HEK293 (cell line): ENCODE data around the gene CALHM1.

Experiments
- REPIN1 ChIP-seq: fragments of 450-650 bp; formaldehyde crosslinking; IDR thresholded peaks from 2 replicates; pipeline ENCODE4 v1.5.1; 2017; ENCODE audit warnings: missing biosample characterization, missing genetic modification characterization, low read depth
- ZFHX2 ChIP-seq: fragments of 450-650 bp; formaldehyde crosslinking; conservative IDR thresholded peaks from 2 replicates; pipeline ENCODE4 v1.5.1; 2016; ENCODE audit warnings: missing biosample characterization, missing genetic modification characterization
- ZNF10 ChIP-seq: fragments of 450-650 bp; formaldehyde crosslinking; IDR thresholded peaks from 2 replicates; pipeline ENCODE4 v1.5.1; 2017; ENCODE audit warnings: missing biosample characterization, missing genetic modification characterization
- ZNF121 ChIP-seq: fragments of 450-650 bp; formaldehyde crosslinking; IDR thresholded peaks from 2 replicates; pipeline ENCODE4 v1.5.1; 2016; ENCODE audit warnings: missing biosample characterization, missing genetic modification characterization
- ZNF561 ChIP-seq: fragments of 450-650 bp; IDR thresholded peaks from 2 replicates; pipeline ENCODE4 v1.5.1; 2018; ENCODE audit warnings: missing biosample characterization, missing genetic modification characterization, borderline replicate concordance
- TF ChIP-seq, protein P1 (sequence below): fragments of 450-650 bp; formaldehyde crosslinking; IDR thresholded peaks from 2 replicates; pipeline ENCODE4 v1.5.1; 2016; ENCODE audit warnings: missing biosample characterization, missing genetic modification characterization
- TF ChIP-seq, protein P2 (sequence below): fragments of 450-650 bp; formaldehyde crosslinking; IDR thresholded peaks from 2 replicates; pipeline ENCODE4 v1.5.1; 2017; ENCODE audit warnings: missing biosample characterization, missing genetic modification characterization
- TF ChIP-seq, protein P3 (sequence below): fragments of 450-650 bp; formaldehyde crosslinking; IDR thresholded peaks from 2 replicates; pipeline ENCODE4 v1.5.1; 2016; ENCODE audit warnings: missing biosample characterization, missing genetic modification characterization, low read depth
- TF ChIP-seq, protein P4 (sequence below): fragments of 450-650 bp; formaldehyde crosslinking; IDR thresholded peaks from 2 replicates; pipeline ENCODE4 v1.5.1; 2017; ENCODE audit warnings: missing biosample characterization, missing genetic modification characterization
- TF ChIP-seq, protein P5 (sequence below): fragments of 450-650 bp; formaldehyde crosslinking; IDR thresholded peaks from 2 replicates; pipeline ENCODE4 v1.5.1; 2016; ENCODE audit warnings: missing biosample characterization, missing genetic modification characterization, low read depth

DNA sequence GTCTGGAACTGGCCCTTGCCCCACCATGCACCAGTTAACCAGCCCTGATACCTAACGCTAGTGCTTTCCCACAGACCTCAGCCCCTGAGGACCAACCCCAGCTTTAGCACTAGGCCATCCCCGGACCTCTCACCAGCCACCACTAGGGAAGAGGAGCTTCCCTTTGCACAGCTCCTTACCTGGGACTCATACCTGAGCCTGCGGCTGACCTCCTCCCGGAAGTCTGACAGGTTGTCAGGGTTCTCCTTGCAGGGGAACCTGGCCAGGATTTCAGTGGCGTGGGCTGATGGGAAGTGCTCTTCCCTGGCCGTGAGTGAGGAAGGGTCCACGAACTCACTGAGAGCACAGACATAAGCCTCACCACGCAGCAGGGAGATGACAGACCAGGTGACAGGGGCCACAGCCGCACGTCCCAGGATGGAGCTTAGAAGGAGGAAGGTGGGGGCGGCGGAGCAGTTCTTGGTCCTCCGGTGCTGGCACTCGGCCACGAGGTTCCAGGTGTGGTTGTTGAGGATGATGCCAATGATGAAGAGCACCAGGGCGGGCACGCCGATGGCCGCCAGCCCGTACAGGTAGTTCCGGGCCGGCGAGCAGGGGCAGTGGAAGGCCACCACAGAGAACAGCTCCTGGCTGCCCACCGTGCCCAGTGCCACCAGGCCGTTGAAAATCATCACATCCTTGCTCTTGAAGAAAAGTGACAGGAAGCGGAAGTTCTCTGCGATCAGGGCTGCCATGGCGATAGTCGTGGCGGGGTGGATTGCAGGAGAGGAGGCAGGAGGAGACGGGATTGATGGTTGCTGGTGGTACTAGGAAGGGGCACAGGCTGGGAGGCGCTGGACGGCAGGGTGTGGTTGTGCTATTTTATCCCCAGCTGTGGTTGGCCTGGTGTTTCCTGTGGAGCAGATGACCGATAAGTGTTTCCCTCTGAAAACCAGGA lies 9.2 kb downstream of the CALHM1 start:
- TF ChIP-seq ZFHX2 (no peak), ZNF10 (tag by site-specific recombination) (no peak), ZNF121 (tag by site-specific recombination) (no peak), REPIN1 (tag by site-specific recombination) (no peak), ZNF561 (tag by site-specific recombination) (no peak)
- TF ChIP-seq, protein P1, sequence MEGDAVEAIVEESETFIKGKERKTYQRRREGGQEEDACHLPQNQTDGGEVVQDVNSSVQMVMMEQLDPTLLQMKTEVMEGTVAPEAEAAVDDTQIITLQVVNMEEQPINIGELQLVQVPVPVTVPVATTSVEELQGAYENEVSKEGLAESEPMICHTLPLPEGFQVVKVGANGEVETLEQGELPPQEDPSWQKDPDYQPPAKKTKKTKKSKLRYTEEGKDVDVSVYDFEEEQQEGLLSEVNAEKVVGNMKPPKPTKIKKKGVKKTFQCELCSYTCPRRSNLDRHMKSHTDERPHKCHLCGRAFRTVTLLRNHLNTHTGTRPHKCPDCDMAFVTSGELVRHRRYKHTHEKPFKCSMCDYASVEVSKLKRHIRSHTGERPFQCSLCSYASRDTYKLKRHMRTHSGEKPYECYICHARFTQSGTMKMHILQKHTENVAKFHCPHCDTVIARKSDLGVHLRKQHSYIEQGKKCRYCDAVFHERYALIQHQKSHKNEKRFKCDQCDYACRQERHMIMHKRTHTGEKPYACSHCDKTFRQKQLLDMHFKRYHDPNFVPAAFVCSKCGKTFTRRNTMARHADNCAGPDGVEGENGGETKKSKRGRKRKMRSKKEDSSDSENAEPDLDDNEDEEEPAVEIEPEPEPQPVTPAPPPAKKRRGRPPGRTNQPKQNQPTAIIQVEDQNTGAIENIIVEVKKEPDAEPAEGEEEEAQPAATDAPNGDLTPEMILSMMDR, result no peak
- TF ChIP-seq, protein P2, sequence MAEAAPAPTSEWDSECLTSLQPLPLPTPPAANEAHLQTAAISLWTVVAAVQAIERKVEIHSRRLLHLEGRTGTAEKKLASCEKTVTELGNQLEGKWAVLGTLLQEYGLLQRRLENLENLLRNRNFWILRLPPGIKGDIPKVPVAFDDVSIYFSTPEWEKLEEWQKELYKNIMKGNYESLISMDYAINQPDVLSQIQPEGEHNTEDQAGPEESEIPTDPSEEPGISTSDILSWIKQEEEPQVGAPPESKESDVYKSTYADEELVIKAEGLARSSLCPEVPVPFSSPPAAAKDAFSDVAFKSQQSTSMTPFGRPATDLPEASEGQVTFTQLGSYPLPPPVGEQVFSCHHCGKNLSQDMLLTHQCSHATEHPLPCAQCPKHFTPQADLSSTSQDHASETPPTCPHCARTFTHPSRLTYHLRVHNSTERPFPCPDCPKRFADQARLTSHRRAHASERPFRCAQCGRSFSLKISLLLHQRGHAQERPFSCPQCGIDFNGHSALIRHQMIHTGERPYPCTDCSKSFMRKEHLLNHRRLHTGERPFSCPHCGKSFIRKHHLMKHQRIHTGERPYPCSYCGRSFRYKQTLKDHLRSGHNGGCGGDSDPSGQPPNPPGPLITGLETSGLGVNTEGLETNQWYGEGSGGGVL (tag by site-specific recombination), result no peak
- TF ChIP-seq, protein P3, sequence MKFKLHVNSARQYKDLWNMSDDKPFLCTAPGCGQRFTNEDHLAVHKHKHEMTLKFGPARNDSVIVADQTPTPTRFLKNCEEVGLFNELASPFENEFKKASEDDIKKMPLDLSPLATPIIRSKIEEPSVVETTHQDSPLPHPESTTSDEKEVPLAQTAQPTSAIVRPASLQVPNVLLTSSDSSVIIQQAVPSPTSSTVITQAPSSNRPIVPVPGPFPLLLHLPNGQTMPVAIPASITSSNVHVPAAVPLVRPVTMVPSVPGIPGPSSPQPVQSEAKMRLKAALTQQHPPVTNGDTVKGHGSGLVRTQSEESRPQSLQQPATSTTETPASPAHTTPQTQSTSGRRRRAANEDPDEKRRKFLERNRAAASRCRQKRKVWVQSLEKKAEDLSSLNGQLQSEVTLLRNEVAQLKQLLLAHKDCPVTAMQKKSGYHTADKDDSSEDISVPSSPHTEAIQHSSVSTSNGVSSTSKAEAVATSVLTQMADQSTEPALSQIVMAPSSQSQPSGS, result no peak
- TF ChIP-seq, protein P4, sequence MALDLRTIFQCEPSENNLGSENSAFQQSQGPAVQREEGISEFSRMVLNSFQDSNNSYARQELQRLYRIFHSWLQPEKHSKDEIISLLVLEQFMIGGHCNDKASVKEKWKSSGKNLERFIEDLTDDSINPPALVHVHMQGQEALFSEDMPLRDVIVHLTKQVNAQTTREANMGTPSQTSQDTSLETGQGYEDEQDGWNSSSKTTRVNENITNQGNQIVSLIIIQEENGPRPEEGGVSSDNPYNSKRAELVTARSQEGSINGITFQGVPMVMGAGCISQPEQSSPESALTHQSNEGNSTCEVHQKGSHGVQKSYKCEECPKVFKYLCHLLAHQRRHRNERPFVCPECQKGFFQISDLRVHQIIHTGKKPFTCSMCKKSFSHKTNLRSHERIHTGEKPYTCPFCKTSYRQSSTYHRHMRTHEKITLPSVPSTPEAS (tag by site-specific recombination), result no peak
- TF ChIP-seq, protein P5, sequence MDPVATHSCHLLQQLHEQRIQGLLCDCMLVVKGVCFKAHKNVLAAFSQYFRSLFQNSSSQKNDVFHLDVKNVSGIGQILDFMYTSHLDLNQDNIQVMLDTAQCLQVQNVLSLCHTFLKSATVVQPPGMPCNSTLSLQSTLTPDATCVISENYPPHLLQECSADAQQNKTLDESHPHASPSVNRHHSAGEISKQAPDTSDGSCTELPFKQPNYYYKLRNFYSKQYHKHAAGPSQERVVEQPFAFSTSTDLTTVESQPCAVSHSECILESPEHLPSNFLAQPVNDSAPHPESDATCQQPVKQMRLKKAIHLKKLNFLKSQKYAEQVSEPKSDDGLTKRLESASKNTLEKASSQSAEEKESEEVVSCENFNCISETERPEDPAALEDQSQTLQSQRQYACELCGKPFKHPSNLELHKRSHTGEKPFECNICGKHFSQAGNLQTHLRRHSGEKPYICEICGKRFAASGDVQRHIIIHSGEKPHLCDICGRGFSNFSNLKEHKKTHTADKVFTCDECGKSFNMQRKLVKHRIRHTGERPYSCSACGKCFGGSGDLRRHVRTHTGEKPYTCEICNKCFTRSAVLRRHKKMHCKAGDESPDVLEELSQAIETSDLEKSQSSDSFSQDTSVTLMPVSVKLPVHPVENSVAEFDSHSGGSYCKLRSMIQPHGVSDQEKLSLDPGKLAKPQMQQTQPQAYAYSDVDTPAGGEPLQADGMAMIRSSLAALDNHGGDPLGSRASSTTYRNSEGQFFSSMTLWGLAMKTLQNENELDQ (tag by site-specific recombination), result no peak
